Endothelial cell of hepatic sinusoid (primary cell): ENCODE measurements around the gene BRD3.

Experiments used
- in situ Hi-C: cut with HindIII; loops from 2 replicates; pipeline ENCODE4 v1.10.0; 2017; ENCODE audit warnings: low sequenced_read_pairs

The BRD3 gene

GRCh38 chr9:133981589-133981957, 86.3 kb downstream of the BRD3 start:
- in situ Hi-C loops: no loop called here

DNA sequence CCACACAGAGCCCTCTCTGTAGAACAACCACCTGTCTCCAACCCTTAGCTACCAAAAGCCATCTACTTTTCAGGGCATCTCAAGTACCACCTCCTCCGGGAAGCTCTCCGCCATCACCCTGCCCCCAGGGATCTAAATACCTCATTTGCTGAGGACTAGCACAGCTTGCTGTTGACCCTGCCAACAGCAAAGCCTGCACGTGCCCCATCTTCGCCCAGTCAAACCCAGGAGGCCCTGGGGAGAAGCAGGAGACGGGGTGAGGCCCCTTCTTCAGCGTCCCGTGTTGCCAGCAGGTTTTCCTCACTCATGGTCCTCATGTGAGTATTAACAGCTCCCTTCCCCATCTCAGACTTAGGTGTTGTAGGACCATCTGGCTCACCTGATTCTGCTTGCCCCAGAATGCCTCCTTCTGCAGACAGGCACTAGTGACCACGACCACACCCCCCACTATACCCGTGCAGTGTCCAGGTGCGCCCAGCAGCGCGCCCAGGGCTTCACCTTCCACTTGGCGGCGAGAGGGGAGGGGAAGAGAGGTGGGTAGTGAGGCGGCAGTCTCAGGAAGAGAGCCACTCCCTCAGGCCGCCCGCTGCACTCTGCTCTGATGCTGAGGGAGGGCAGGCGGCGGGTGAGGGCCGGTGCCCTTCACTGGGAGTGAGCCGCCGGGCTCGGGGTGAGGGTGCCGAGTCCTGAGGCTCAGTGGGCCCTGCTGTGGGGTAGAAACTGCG, 86.8 kb downstream of the BRD3 start:
- in situ Hi-C loops: no loop called here
